Left kidney (tissue), 2 donors: ENCODE data around the gene FRMD4A. TPM values are rescaled to one million over a fixed set of nuclear protein-coding genes. Genes with fewer than 3 reads are reported as not detected.
"Not testable (repeated sequence)": the region's sequence is repeated elsewhere in the genome, so short reads cannot be mapped to it uniquely, and the experiment has no call there.

Experiments used
- DNase-seq: peaks from one replicate; pipeline ENCODE4 v3.0.0-alpha.2; 2013
- polyA plus RNA-seq: library from polyadenylated mRNA; unstranded; fragments of 120-200 nt; gene quantifications from one replicate; pipeline ENCODE4 v1.2.1, GENCODE V29; 2013; ENCODE audit not compliant: insufficient read length

FRMD4A gene
- polyA plus RNA-seq, 1 donor: 85.8 TPM

GRCh38 chr10:13883636-13884444 is 446.9 kb downstream of the FRMD4A start:
- DNase-seq: no peak

GRCh38 chr10:13882119-13882711 is 448.5 kb downstream of the FRMD4A start:
- DNase-seq: no peak

- no peak for DNase-seq
Observed at GRCh38 chr10:13880760-13881159, 450.0 kb downstream of the FRMD4A start.

GRCh38 chr10:13877154-13877909 is 453.4 kb downstream of the FRMD4A start:
- no peak for DNase-seq

GRCh38 chr10:13873196-13873595 is 457.5 kb downstream of the FRMD4A start:
- no peak for DNase-seq

GRCh38 chr10:13872411-13872810 is 458.3 kb downstream of the FRMD4A start:
- DNase-seq: no peak

- no peak for DNase-seq
Observed at GRCh38 chr10:13871776-13872175, 458.9 kb downstream of the FRMD4A start.

- DNase-seq: no peak
Observed at GRCh38 chr10:13871011-13871410, 459.7 kb downstream of the FRMD4A start.

GRCh38 chr10:13869295-13869664 is 461.4 kb downstream of the FRMD4A start:
- no peak for DNase-seq

GRCh38 chr10:13868528-13869294 is 462.0 kb downstream of the FRMD4A start:
- no peak for DNase-seq

GRCh38 chr10:13867822-13868221 is 462.9 kb downstream of the FRMD4A start:
- DNase-seq: no peak

- no peak for DNase-seq
Observed at GRCh38 chr10:13865758-13866491, 464.8 kb downstream of the FRMD4A start.

GRCh38 chr10:13865220-13865619 is 465.5 kb downstream of the FRMD4A start:
- DNase-seq: not testable (repeated sequence)

- DNase-seq: no peak
Observed at GRCh38 chr10:13862546-13863233, 468.0 kb downstream of the FRMD4A start.

- no peak for DNase-seq
Observed at GRCh38 chr10:13860886-13861285, 469.8 kb downstream of the FRMD4A start.

- DNase-seq: no peak
Observed at GRCh38 chr10:13859979-13860654, 470.6 kb downstream of the FRMD4A start.

- no peak for DNase-seq
Observed at GRCh38 chr10:13858709-13859108, 472.0 kb downstream of the FRMD4A start.

GRCh38 chr10:13857451-13857850 is 473.3 kb downstream of the FRMD4A start:
- no peak for DNase-seq

- no peak for DNase-seq
Observed at GRCh38 chr10:13853854-13854253, 476.9 kb downstream of the FRMD4A start.

GRCh38 chr10:13852872-13853271 is 477.9 kb downstream of the FRMD4A start:
- DNase-seq: no peak
